Liver (tissue), 9 donors: ENCODE measurements around the gene NR2F2. TPM values are rescaled to one million over a fixed set of nuclear protein-coding genes. Genes with fewer than 3 reads are reported as not detected.
A peak's percentile ranks its signal among the peaks of the same experiment; 100 is the strongest.

ENCODE experiments used
- DNase-seq: peaks from one replicate; pipeline ENCODE4 v3.0.0-alpha.2; 2017; ENCODE audit warnings: low spot score
- H3K27ac ChIP-seq, 2 donors: one replicate each; pipeline ENCODE4 v1.7.0; 2013; ENCODE audit warnings: inconsistent platforms in 2 of 2, low read length in 2 of 2, control low read depth in 1 of 2, low read depth in 1 of 2, mild to moderate bottlenecking in 1 of 2
- H3K27me3 ChIP-seq, 4 donors: one replicate each; pipeline versions ENCODE4 v1.6.1 to v1.7.0; 2013; ENCODE audit warnings: low read length in 3 of 4, inconsistent platforms in 1 of 4, mild to moderate bottlenecking in 1 of 4, moderate library complexity in 1 of 4; ENCODE audit not compliant: control insufficient read depth in 4 of 4, insufficient read depth in 4 of 4
- H3K36me3 ChIP-seq, 4 donors: one replicate each; pipeline versions ENCODE4 v1.6.1 to v1.7.0; 2013; ENCODE audit warnings: low read length in 3 of 4, mild to moderate bottlenecking in 3 of 4, low read depth in 1 of 4, moderate library complexity in 1 of 4; ENCODE audit not compliant: control insufficient read depth in 4 of 4, insufficient read depth in 3 of 4
- H3K4me1 ChIP-seq, 4 donors: one replicate each; pipeline versions ENCODE4 v1.6.1 to v1.7.0; 2013; ENCODE audit warnings: low read length in 3 of 4, mild to moderate bottlenecking in 3 of 4, moderate library complexity in 1 of 4; ENCODE audit not compliant: control insufficient read depth in 4 of 4, insufficient read depth in 4 of 4
- H3K4me3 ChIP-seq, 3 donors: one replicate each; pipeline versions ENCODE4 v1.6.1 to v1.7.0; 2013; ENCODE audit warnings: low read length in 3 of 3, control low read depth in 1 of 3, low read depth in 1 of 3, mild to moderate bottlenecking in 1 of 3
- H3K9ac ChIP-seq, 2 donors: one replicate each; pipeline ENCODE4 v1.7.0; 2013; ENCODE audit warnings: low read length in 2 of 2, mild to moderate bottlenecking in 2 of 2, moderate library complexity in 2 of 2, control low read depth in 1 of 2, low read depth in 1 of 2
- H3K9me3 ChIP-seq, 4 donors: one replicate each; pipeline versions ENCODE4 v1.6.1 to v1.7.0; 2013; ENCODE audit warnings: low read length in 3 of 4; ENCODE audit not compliant: control insufficient read depth in 4 of 4
- EGR1 ChIP-seq, 2 donors: IDR thresholded peaks; 2 replicates each; pipeline ENCODE4 v1.6.1; 2016 to 2018; ENCODE audit warnings: antibody characterized with exemption in 2 of 2, low read depth in 2 of 2
- FOXA1 ChIP-seq: IDR thresholded peaks from 2 replicates; pipeline ENCODE4 v1.6.1; 2016; ENCODE audit warnings: antibody characterized with exemption
- FOXA2 ChIP-seq: IDR thresholded peaks from 2 replicates; pipeline ENCODE4 v1.6.1; 2016; ENCODE audit warnings: antibody characterized with exemption
- GABPA ChIP-seq, 2 donors: IDR thresholded peaks in 1 of 2; conservative IDR thresholded peaks in 1 of 2; 2 replicates each; pipeline ENCODE4 v1.6.1; 2016; ENCODE audit warnings: antibody characterized with exemption in 2 of 2, mild to moderate bottlenecking in 1 of 2, moderate library complexity in 1 of 2
- HNF4A ChIP-seq, 2 donors: conservative IDR thresholded peaks; 2 replicates each; pipeline ENCODE4 v1.6.1; 2016; ENCODE audit warnings: antibody characterized with exemption in 2 of 2, mild to moderate bottlenecking in 2 of 2
- HNF4G ChIP-seq: IDR thresholded peaks from 2 replicates; pipeline ENCODE4 v1.6.1; 2016; ENCODE audit warnings: antibody characterized with exemption
- JUND ChIP-seq, 2 donors: IDR thresholded peaks; 2 replicates each; pipeline ENCODE4 v1.6.1; 2016; ENCODE audit warnings: antibody characterized with exemption in 2 of 2
- NR2F2 ChIP-seq: IDR thresholded peaks from 2 replicates; pipeline ENCODE4 v1.6.1; 2016; ENCODE audit warnings: antibody characterized with exemption
- RAD21 ChIP-seq, 2 donors: IDR thresholded peaks; 2 replicates each; pipeline ENCODE4 v1.6.1; 2016; ENCODE audit warnings: antibody characterized with exemption in 2 of 2, mild to moderate bottlenecking in 2 of 2
- REST ChIP-seq: IDR thresholded peaks from 2 replicates; pipeline ENCODE4 v1.6.1; 2016; ENCODE audit warnings: antibody characterized with exemption, mild to moderate bottlenecking
- RXRA ChIP-seq, 2 donors: IDR thresholded peaks; 2 replicates each; pipeline ENCODE4 v1.6.1; 2017 to 2018; ENCODE audit warnings: antibody characterized with exemption in 2 of 2, mild to moderate bottlenecking in 1 of 2
- SP1 ChIP-seq: IDR thresholded peaks from 2 replicates; pipeline ENCODE4 v1.6.1; 2018; ENCODE audit warnings: antibody characterized with exemption, mild to moderate bottlenecking
- TAF1 ChIP-seq: conservative IDR thresholded peaks from 2 replicates; pipeline ENCODE4 v1.6.1; 2016; ENCODE audit warnings: antibody characterized with exemption, mild to moderate bottlenecking
- YY1 ChIP-seq: IDR thresholded peaks from 2 replicates; pipeline ENCODE4 v1.6.1; 2016; ENCODE audit warnings: antibody characterized with exemption, mild to moderate bottlenecking
- ZBTB33 ChIP-seq: IDR thresholded peaks from 2 replicates; pipeline ENCODE4 v1.6.1; 2016; ENCODE audit warnings: antibody characterized with exemption
- WGBS: extraction: QIAGEN DNeasy Blood & Tissue Kit; methylation state at CpG from one replicate; pipeline ENCODE4 v1.1.7; 2013; 5-methylcytosine and 5-hydroxymethylcytosine counted together
- polyA plus RNA-seq, 2 donors: library from polyadenylated mRNA; stranded (reverse) in 1 of 2; unstranded in 1 of 2; fragments of 200-250 nt in 1 of 2; fragments of >200 nt in 1 of 2; fragmentation: Nextera tagmentation in 1 of 2; extraction: Ambion mirVana in 1 of 2; gene quantifications; one replicate each; pipeline versions ENCODE4 v1.2.1 to v1.2.3, GENCODE V29; 2013 to 2015
- total RNA-seq, 2 donors: library from RNA; depleted of rRNA; stranded (reverse); fragments of >200 nt; gene quantifications; one replicate each; pipeline ENCODE4 v1.2.3, GENCODE V29; 2014
- TF ChIP-seq, protein P1 (sequence below): fragments of 150-350 bp; IDR thresholded peaks from 2 replicates; pipeline ENCODE4 v1.5.1; 2017; ENCODE audit warnings: improper control_type of control experiment, low read depth, low read length; ENCODE audit not compliant: missing input control
- TF ChIP-seq, protein P2 (sequence below): IDR thresholded peaks from 2 replicates; pipeline ENCODE4 v1.6.1; 2016; ENCODE audit warnings: antibody characterized with exemption
- TF ChIP-seq, protein P3 (sequence below): IDR thresholded peaks from 2 replicates; pipeline ENCODE4 v1.6.1; 2016; ENCODE audit warnings: antibody characterized with exemption
- donor health status: healthy.
- donor health status: healthy.
- donor health status: healthy.
- donor health status: healthy.
- donor health status: healthy.

The NR2F2 gene
- total and polyA plus RNA-seq, 4 donors, result 5.9 to 22.4 (median 9.2) TPM

DNA sequence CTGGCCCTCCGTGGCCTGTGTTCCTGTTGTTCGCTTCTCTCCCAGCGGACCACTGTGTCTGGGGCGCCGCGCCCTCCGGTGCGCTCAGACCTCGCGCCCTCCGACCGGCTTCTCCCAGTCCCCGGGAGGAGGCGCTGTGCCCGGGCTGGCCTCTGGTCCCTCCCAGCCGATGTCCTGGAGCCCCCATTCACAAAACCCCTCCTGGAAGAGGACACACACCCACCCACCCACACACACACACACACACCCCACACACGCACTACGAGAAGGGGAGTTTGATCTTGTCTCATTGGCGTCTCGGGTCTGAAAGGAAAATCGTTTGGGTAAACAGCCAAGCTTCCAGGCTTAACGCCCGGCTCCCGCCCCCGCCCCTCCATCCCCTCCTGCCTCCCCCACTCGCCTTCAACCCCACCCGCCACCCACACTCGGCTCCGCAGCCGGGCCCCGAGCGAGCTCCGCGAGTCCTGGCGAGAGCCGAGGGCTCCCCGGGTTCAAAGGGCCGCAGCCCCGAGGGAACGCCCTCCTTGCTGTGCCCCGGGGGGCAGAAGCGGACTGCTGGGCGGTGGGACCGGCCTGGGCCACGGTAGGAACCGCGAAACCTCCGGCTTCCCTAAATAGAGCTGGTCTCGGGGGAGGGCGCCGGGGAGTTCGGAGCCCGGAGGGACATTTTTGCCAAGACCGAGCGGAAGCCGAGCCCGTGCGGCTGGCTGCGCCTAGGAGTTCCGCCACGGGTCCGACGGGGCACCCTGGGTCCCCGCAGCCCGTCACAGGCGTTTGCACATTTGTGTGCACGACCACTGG is 23.6 kb downstream of the NR2F2 start:
- H3K9ac ChIP-seq, result peak overlapping the region; percentile 54 to 70
- no peaks in the 10 kb centered on the region for H3K9me3 ChIP-seq
- TF ChIP-seq, protein P1, sequence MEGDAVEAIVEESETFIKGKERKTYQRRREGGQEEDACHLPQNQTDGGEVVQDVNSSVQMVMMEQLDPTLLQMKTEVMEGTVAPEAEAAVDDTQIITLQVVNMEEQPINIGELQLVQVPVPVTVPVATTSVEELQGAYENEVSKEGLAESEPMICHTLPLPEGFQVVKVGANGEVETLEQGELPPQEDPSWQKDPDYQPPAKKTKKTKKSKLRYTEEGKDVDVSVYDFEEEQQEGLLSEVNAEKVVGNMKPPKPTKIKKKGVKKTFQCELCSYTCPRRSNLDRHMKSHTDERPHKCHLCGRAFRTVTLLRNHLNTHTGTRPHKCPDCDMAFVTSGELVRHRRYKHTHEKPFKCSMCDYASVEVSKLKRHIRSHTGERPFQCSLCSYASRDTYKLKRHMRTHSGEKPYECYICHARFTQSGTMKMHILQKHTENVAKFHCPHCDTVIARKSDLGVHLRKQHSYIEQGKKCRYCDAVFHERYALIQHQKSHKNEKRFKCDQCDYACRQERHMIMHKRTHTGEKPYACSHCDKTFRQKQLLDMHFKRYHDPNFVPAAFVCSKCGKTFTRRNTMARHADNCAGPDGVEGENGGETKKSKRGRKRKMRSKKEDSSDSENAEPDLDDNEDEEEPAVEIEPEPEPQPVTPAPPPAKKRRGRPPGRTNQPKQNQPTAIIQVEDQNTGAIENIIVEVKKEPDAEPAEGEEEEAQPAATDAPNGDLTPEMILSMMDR, result peak; percentile 18
- TF ChIP-seq EGR1 (IDR thresholded peaks at IDR 0.05; ENCODE audit: low read depth in 2 of 2), result no peak
- no peak for TF ChIP-seq HNF4G
- peak; percentile 5 for TF ChIP-seq NR2F2
- peak in 1 of 2 donors; percentile 15 for TF ChIP-seq HNF4A (conservative IDR thresholded peaks at IDR 0.05)
- TF ChIP-seq YY1, result peak; percentile 43
- TF ChIP-seq RAD21 (IDR thresholded peaks at IDR 0.05), result peak in 1 of 2 donors; percentile 16
- H3K27ac ChIP-seq, result peak overlapping the region; percentile 80 to 83
- DNase-seq, result peak; percentile 33
- H3K4me1 ChIP-seq, result peaks cover 11 to 50% (median 30%) of the 10 kb centered on the region in 4 donors
- no peaks in the 10 kb centered on the region for H3K36me3 ChIP-seq
- H3K27me3 ChIP-seq, result no peaks in the 10 kb centered on the region
- H3K4me3 ChIP-seq, result peak overlapping the region; percentile 63 to 74 (median 65)
- WGBS, result 11% methylated on average over 67 of the region's 67 CpGs

DNA sequence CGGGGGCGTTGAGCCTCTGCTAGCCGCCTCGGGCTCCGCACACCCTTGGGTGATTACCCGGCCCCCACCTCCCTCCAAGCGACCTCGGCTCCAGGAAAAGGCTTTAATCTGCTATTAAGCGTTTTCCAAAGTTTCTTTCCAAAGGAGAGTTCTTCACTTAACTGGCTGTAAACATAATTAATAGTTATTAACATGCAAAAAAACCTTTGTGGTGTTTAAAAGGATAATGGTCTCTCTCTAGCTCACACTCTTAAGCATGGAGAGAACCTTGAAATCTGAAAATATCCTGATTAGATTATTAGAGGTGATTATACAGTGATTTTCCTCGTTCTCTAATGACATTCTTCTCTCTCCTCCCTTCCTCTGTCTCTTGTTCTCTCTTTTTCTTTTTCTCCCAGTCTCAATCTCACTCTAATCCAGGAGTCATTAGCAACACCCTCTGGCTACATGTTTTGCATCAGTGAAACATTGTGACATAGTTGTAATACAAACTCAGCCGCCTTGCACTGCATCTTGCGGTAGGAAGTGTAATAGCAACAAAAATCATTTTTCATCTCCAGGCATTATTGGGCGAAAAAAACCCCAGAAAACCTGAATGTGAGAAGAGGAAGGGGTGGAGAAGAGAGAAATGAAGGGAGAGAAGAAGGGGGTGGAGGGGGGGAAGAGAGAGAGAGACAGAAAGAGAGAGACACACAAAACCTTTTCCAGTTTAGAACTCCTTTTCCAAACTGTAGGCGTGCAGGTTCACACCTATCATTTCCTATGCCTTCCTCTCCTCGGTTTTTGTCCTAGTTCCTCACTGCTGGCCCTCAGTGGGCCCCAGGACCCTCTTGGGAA is 24.4 kb downstream of the NR2F2 start:
- DNase-seq, result no peak
- Histone ChIP-seq H3K9ac (peak overlapping the region; percentile 54 to 70), H3K27me3 (no peaks in the 10 kb centered on the region), H3K27ac (peak overlapping the region; percentile 80 to 83), H3K9me3 (no peaks in the 10 kb centered on the region), H3K4me3 (peak overlapping the region; percentile 63 to 74 (median 65)), H3K4me1 (peaks cover 11 to 57% (median 35%) of the 10 kb centered on the region in 4 donors), H3K36me3 (no peaks in the 10 kb centered on the region)
- 13% methylated on average over 15 of the region's 15 CpGs for WGBS
- TF ChIP-seq EGR1 (IDR thresholded peaks at IDR 0.05; ENCODE audit: low read depth in 2 of 2) (no peak), JUND (IDR thresholded peaks at IDR 0.05) (no peak), GABPA (IDR thresholded peaks at IDR 0.05 in 1 of 2, conservative IDR thresholded peaks at IDR 0.05 in 1 of 2) (no peak), YY1 (peak; percentile 18), FOXA2 (no peak), RXRA (IDR thresholded peaks at IDR 0.05) (no peak), RAD21 (IDR thresholded peaks at IDR 0.05) (peak; percentile 65 to 68), HNF4A (conservative IDR thresholded peaks at IDR 0.05) (peak in 1 of 2 donors; percentile 4), NR2F2 (no peak), FOXA1 (no peak), TAF1 (no peak), ZBTB33 (no peak), SP1 (no peak), REST (no peak), HNF4G (no peak)
- TF ChIP-seq, protein P2, sequence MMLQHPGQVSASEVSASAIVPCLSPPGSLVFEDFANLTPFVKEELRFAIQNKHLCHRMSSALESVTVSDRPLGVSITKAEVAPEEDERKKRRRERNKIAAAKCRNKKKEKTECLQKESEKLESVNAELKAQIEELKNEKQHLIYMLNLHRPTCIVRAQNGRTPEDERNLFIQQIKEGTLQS, result no peak
- TF ChIP-seq, protein P3, sequence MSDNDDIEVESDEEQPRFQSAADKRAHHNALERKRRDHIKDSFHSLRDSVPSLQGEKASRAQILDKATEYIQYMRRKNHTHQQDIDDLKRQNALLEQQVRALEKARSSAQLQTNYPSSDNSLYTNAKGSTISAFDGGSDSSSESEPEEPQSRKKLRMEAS, result no peak
- TF ChIP-seq, protein P1, result peak; percentile 54
